Left forelimb (tissue), 1 donor: Measurements from ENCODE around the gene ZFYVE21.
"Not testable (repeated sequence)": the region's sequence is repeated elsewhere in the genome, so short reads cannot be mapped to it uniquely, and the experiment has no call there.

Experiments
- DNase-seq: peaks from one replicate; pipeline ENCODE4 v3.0.0-alpha.2; 2018; ENCODE audit warnings: low spot score

The ZFYVE21 gene

GRCh38 chr14:103763730-103764488 lies 48.3 kb downstream of the ZFYVE21 start:
- no peak for DNase-seq

- DNase-seq: no peak
Observed at GRCh38 chr14:103765526-103765925, 49.9 kb downstream of the ZFYVE21 start.

- DNase-seq: no peak
Observed at GRCh38 chr14:103767336-103767894, 51.8 kb downstream of the ZFYVE21 start.

- no peak for DNase-seq
Observed at GRCh38 chr14:103770500-103770899, 54.9 kb downstream of the ZFYVE21 start.

- no peak for DNase-seq
Observed at GRCh38 chr14:103770902-103771301, 55.3 kb downstream of the ZFYVE21 start.

- no peak for DNase-seq
Observed at GRCh38 chr14:103772078-103772712, 56.6 kb downstream of the ZFYVE21 start.

- DNase-seq: no peak
Observed at GRCh38 chr14:103773521-103773920, 57.9 kb downstream of the ZFYVE21 start.

GRCh38 chr14:103775506-103775905 lies 59.9 kb downstream of the ZFYVE21 start:
- DNase-seq: no peak

GRCh38 chr14:103776319-103776718 lies 60.7 kb downstream of the ZFYVE21 start:
- not testable (repeated sequence) for DNase-seq

GRCh38 chr14:103782376-103782775 lies 66.8 kb downstream of the ZFYVE21 start:
- DNase-seq: no peak
